Psoas muscle (tissue), 8 donors: ENCODE data around the gene ZBED2. TPM values are rescaled to one million over a fixed set of nuclear protein-coding genes. Genes with fewer than 3 reads are reported as not detected.

Source experiments
- ATAC-seq, 4 donors: fragments of 200-7000 bp; cut with Tn5 transposase; one replicate each; pipeline ENCODE4 v1.9.1; 2020; ENCODE audit warnings: moderate library complexity in 3 of 4, mild to moderate bottlenecking in 2 of 4
- DNase-seq, 2 donors: peaks; one replicate each; pipeline ENCODE4 v3.0.0-alpha.2; 2020
- H3K27ac ChIP-seq: fragments of 200-600 bp; one replicate; pipeline ENCODE4 v1.8.0; 2022
- H3K27me3 ChIP-seq, 3 donors: fragments of 200-600 bp in 1 of 3; one replicate each; pipeline versions ENCODE4 v1.6.1 to v1.8.0; 2013 to 2022; ENCODE audit warnings: low read length in 2 of 3, mild to moderate bottlenecking in 2 of 3, moderate library complexity in 1 of 3; ENCODE audit not compliant: insufficient read depth in 3 of 3
- H3K36me3 ChIP-seq, 2 donors: fragments of 200-600 bp in 1 of 2; one replicate each; pipeline versions ENCODE4 v1.6.1 to v1.8.0; 2013 to 2022; ENCODE audit warnings: low read depth in 1 of 2, mild to moderate bottlenecking in 1 of 2, moderate library complexity in 1 of 2; ENCODE audit not compliant: insufficient read depth in 1 of 2
- H3K4me1 ChIP-seq: fragments of 200-600 bp; one replicate; pipeline ENCODE4 v1.8.0; 2022
- H3K4me3 ChIP-seq: fragments of 200-600 bp; one replicate; pipeline ENCODE4 v1.8.0; 2022; ENCODE audit warnings: mild to moderate bottlenecking
- H3K9me3 ChIP-seq: fragments of 200-600 bp; one replicate; pipeline ENCODE4 v1.8.0; 2022
- CTCF ChIP-seq: fragments of 200-600 bp; IDR thresholded peaks from one replicate; pipeline ENCODE4 v1.8.0; 2022; ENCODE audit warnings: antibody characterized with exemption
- WGBS, 3 donors: extraction: QIAGEN DNeasy Blood & Tissue Kit; methylation state at CpG; one replicate each; pipeline versions ENCODE4 v1.1.6 to v1.1.7; 2013; 5-methylcytosine and 5-hydroxymethylcytosine counted together
- intact Hi-C, 2 donors: fragments of 100-400 bp; cut with DNase I; formaldehyde crosslinking; loops; one replicate each; pipeline versions ENCODE4 v1.11.0 to v1.14.2; 2022
- polyA plus RNA-seq, 3 donors: library from polyadenylated mRNA; stranded (reverse); fragments of 200-250 nt; gene quantifications; one replicate each; pipeline ENCODE4 v1.2.3, GENCODE V29; 2013
- total RNA-seq, 4 donors: library from RNA; stranded (reverse); fragmentation: NEBNext Ultra II Directional in 2 of 4; extraction: Animal tissue kit (Norgen Biotek cat#: 25700) in 2 of 4; gene quantifications; one replicate each; pipeline versions ENCODE4 v1.2.1 to v1.2.4, GENCODE V29; 2021 to 2023
- donor health status: healthy with polysubstance abuse.
- donor health status: DM: no; HTN: no; CAD: no; lungs with moderate emphysema.
- donor health status: Bipolar disorder and iron deficiency.
- donor health status: healthy.
- donor health status: DM: yes; HTN: yes; CAD: no.
- donor health status: DM: no; HTN: no; CAD: no.
- donor health status: DM: no; HTN: no; CAD: no.
- donor health status: DM: yes; HTN: yes; CAD: no.

The ZBED2 gene
- total and polyA plus RNA-seq, 7 donors: not detected

- intact Hi-C loops: no loop called here
- Histone ChIP-seq H3K4me3 (no peak overlapping the region), H3K27ac (no peak overlapping the region), H3K36me3 (no peaks in the 10 kb centered on the region), H3K27me3 (peaks cover 0 to 3% (median 0%) of the 10 kb centered on the region in 3 donors), H3K9me3 (no peaks in the 10 kb centered on the region), H3K4me1 (no peaks in the 10 kb centered on the region)
- ATAC-seq (no peak), DNase-seq (no peak)
- no peak for TF ChIP-seq CTCF
Observed at GRCh38 chr3:111605018-111605417, 9.9 kb upstream of the ZBED2 start.

- ATAC-seq (no peak), DNase-seq (no peak)
- no peak overlapping the region for H3K4me3 ChIP-seq
- no peaks in the 10 kb centered on the region for H3K9me3 ChIP-seq
- H3K36me3 ChIP-seq: no peaks in the 10 kb centered on the region
- intact Hi-C loops: no loop called here
- H3K27me3 ChIP-seq: peaks cover 0 to 3% (median 0%) of the 10 kb centered on the region in 3 donors
- no peaks in the 10 kb centered on the region for H3K4me1 ChIP-seq
- WGBS, 3 donors: 37 to 55% (median 53%) methylated on average over 2 of the region's 2 CpGs
- TF ChIP-seq CTCF: no peak
- no peak overlapping the region for H3K27ac ChIP-seq
Observed at GRCh38 chr3:111604119-111604518, 9.0 kb upstream of the ZBED2 start.

- H3K4me1 ChIP-seq: no peaks in the 10 kb centered on the region
- no peak overlapping the region for H3K27ac ChIP-seq
- H3K4me3 ChIP-seq: no peak overlapping the region
- no peak for TF ChIP-seq CTCF
- ATAC-seq: no peak
- no peak for DNase-seq
- intact Hi-C loops: no loop called here
- peaks cover 0 to 3% (median 0%) of the 10 kb centered on the region in 3 donors for H3K27me3 ChIP-seq
- WGBS, 3 donors: 81 to 96% (median 85%) methylated on average over 1 of the region's 1 CpG
- H3K9me3 ChIP-seq: no peaks in the 10 kb centered on the region
- no peaks in the 10 kb centered on the region for H3K36me3 ChIP-seq
Observed at GRCh38 chr3:111603679-111604078, 8.5 kb upstream of the ZBED2 start.

GRCh38 chr3:111601810-111602209, 6.7 kb upstream of the ZBED2 start:
- Histone ChIP-seq H3K27ac (no peak overlapping the region), H3K4me1 (no peaks in the 10 kb centered on the region), H3K4me3 (no peak overlapping the region), H3K9me3 (no peaks in the 10 kb centered on the region), H3K27me3 (peaks cover 0 to 3% (median 0%) of the 10 kb centered on the region in 3 donors), H3K36me3 (no peaks in the 10 kb centered on the region)
- ATAC-seq: no peak
- 70 to 86% (median 76%) methylated on average over 4 of the region's 4 CpGs for WGBS, 3 donors
- no peak for TF ChIP-seq CTCF
- no peak for DNase-seq
- intact Hi-C loops: no loop called here

GRCh38 chr3:111598552-111598951, 3.4 kb upstream of the ZBED2 start:
- no peak overlapping the region for H3K27ac ChIP-seq
- no peaks in the 10 kb centered on the region for H3K27me3 ChIP-seq
- no peak for ATAC-seq
- no peak overlapping the region for H3K4me3 ChIP-seq
- TF ChIP-seq CTCF: no peak
- 64 to 77% (median 72%) methylated on average over 2 of the region's 2 CpGs for WGBS, 3 donors
- intact Hi-C loops: no loop called here
- H3K36me3 ChIP-seq: no peaks in the 10 kb centered on the region
- no peaks in the 10 kb centered on the region for H3K4me1 ChIP-seq
- DNase-seq: no peak
- no peaks in the 10 kb centered on the region for H3K9me3 ChIP-seq
